Anterior cingulate cortex (tissue), 58 donors: ENCODE data around the gene GOLGA1.

Experiments
- DNase-seq, 58 donors: peaks; one replicate each; lab custom pipeline; 2025; lab: John Stamatoyannopoulos, UW

The GOLGA1 gene

DNA sequence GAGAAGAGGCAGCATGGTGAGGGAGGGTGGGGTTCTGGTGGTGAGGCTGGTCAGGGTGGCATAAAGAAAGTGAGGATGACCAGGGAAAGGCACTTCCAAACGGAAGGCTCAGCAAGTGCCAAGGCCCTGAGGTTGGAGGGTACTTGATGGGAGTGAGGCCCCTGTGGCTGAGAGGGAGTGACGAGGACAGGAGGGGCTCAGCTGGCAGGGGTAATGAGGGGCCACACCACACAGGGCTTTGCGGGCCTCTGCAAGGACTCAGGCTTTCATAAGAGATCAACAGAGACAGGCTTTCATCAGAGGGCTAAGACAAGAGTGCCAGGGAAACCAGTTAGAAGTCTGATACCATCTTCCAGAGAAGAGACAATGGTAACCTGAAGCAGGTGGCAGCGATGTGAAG is 55.3 kb downstream of the GOLGA1 start:
- DNase-seq: no peak

- DNase-seq: no peak
These were observed 56.5 kb downstream of the GOLGA1 start for GRCh38 chr9:124884376-124884775.

- no peak for DNase-seq
These were observed 58.7 kb downstream of the GOLGA1 start for GRCh38 chr9:124882231-124882630.

DNA sequence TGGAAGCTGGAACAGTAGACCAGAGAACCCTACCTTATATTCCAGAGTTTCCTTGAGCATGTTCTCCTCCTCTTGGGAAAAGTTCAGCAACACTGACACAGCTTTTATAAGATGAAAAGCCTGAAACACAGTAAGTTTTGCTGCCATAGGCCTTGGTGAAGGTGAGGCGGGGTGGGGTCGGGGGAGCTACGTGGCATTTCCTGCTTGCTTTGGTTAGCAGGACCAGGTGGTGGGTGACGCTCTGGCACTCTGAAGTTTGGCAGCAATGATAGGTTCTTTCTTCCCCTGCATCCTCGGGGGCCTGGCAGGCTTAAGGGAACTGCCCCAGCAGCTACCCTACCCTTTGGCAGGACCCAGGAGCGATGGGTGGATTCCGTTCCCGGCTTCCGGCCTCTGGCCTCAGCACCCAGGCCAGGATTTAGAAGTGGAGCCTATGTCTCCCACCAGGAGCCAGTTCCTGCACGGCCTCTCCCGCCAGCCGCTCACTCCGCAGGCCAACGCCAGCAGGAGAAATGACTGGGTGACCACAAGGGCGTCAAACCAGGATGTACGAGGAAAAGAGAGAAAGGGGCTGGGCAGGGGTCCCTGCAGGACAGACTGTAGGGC is 59.6 kb downstream of the GOLGA1 start:
- no peak for DNase-seq

DNA sequence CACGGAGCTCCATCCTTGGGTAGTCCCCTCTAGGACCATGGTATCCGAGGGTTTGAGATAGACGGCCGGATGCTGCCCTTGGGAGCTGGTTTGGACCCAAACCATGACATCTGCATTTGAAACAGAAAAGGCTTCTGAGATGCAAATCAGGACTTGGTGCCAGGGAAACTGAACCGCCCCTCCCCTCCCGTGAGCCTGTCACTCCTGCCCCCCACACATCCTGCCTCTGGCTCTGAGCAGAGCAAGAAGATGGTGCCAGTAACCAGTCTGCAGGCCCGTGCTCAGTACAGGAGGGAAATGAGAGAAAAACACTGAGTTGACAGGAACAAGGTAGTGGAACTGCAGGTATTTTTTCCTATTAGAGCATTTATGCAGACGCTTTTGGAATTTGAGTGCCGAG is 60.4 kb downstream of the GOLGA1 start:
- peak in 14 of 58 donors; percentile 8 to 39 (median 26) for DNase-seq

- no peak for DNase-seq
These were observed 61.7 kb downstream of the GOLGA1 start for GRCh38 chr9:124879226-124879625.

DNA sequence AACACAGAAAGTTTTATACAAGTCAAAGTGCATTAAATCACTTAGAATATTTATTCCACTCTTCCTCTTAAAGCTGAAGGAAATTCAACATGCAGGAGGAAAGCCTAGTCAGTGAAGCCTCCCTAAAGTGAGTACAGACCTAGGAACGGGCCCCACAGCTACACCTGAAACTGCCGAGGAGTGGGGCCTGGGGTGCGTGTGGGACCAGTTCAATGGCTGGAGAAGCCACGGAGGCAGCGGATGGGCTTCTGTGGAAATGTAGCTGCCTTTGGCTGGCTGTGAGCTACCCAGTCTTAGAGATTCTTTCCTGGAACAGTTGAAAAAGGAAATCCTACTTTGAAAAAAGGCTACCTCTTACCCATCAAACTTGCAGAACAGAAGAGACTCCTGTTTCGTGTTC is 62.4 kb downstream of the GOLGA1 start:
- no peak for DNase-seq

- DNase-seq: no peak
These were observed 62.9 kb downstream of the GOLGA1 start for GRCh38 chr9:124878021-124878420.

- no peak for DNase-seq
These were observed 63.7 kb downstream of the GOLGA1 start for GRCh38 chr9:124877021-124877782.

GRCh38 chr9:124875501-124875900 is 65.4 kb downstream of the GOLGA1 start:
- no peak for DNase-seq

DNA sequence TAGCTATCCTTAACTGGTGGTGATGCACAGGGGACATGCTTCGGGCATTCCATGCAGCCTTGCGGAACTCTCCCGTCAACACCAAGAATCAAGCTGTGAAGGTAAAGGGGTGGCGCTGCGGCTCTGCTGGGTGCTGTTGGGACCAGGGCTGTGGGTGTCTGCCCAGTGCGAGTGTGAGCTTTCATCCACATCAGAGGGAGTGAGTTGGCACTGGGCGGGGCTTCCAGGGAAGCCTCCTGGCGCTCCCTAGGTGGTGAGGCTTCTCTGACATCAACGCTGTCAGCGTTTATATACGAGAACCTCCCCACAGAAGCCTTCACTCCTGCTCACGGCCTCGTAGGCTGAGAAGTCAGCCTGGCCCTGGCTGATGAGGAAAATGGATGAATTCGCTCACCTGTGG is 67.2 kb downstream of the GOLGA1 start:
- DNase-seq: peak in 20 of 58 donors; percentile 12 to 59 (median 32)

- DNase-seq: no peak
These were observed 69.7 kb downstream of the GOLGA1 start for GRCh38 chr9:124871156-124871561.

- no peak for DNase-seq
These were observed 70.2 kb downstream of the GOLGA1 start for GRCh38 chr9:124870723-124871122.

- DNase-seq: peak in 4 of 58 donors; percentile 7 to 50 (median 33)
These were observed 70.8 kb downstream of the GOLGA1 start for GRCh38 chr9:124869986-124870560.

- DNase-seq: no peak
These were observed 71.4 kb downstream of the GOLGA1 start for GRCh38 chr9:124869466-124869985.

DNA sequence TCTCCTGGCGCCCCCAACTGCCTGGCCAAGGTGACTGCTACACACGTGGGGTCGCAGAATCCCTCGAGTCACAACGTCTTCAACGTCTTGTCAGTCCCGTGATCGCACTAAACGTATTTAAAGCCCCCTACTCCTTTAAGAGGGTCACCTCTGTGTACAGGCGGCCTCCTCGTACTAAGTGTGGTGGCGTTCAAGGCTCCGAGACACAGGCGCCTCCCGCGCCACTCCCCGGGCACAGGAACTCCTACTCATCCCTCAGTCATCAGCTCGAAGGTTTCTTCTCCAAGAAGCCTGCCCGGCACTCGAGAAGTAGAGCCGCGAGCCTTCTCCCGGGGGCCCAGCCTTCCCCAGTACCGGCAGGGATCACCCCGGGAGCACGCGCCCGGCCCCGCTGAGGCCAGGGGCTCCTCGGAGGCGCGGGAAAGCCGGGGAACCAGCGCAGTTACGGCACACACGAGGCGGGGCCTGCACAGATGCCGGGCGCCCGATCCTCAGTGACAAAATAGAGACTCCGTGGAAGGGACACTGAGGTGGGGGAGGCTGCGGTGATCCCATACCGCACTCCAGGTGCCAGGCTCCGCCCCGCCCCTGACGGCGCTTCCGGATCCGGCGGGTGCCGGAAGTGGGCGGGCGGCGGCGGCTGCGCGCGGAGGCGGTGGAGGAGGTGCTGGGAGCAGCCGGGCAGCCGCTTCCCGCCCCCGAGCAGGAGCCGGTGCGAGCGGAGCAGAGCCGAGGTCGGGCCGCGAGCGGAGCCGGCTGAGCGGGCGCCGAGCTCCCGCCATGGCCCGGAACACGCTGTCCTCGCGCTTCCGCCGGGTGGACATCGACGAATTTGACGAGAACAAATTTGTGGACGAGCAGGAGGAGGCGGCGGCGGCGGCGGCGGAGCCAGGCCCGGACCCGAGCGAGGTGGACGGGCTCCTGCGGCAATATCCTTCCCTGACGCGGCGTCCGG is 72.1 kb downstream of the GOLGA1 start:
- peak; percentile 17 to 89 (median 78) for DNase-seq

DNA sequence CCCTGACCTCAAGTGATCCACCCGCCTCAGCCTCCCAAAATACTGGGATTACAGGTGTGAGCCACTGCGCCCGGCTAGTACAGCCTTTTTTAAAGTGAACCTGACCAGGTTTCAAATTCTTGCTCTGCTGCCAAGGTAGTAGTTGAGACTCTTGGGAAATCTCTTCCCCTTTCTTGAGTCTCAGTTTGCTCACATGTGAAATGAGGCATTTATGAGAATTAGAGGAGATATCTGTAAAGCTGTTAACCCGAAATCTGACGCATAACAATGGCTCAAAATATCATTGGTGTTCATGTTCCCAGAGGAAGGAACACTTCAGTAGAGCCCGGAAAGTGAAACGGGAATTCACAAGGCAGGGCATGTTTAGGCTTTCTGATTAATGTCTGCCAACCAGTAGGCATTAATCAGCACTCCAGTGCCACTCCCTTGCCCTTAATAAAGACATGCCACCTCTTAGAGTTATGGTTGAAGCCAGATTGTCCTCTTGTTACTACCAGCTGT is 77.5 kb downstream of the GOLGA1 start:
- DNase-seq: no peak

DNA sequence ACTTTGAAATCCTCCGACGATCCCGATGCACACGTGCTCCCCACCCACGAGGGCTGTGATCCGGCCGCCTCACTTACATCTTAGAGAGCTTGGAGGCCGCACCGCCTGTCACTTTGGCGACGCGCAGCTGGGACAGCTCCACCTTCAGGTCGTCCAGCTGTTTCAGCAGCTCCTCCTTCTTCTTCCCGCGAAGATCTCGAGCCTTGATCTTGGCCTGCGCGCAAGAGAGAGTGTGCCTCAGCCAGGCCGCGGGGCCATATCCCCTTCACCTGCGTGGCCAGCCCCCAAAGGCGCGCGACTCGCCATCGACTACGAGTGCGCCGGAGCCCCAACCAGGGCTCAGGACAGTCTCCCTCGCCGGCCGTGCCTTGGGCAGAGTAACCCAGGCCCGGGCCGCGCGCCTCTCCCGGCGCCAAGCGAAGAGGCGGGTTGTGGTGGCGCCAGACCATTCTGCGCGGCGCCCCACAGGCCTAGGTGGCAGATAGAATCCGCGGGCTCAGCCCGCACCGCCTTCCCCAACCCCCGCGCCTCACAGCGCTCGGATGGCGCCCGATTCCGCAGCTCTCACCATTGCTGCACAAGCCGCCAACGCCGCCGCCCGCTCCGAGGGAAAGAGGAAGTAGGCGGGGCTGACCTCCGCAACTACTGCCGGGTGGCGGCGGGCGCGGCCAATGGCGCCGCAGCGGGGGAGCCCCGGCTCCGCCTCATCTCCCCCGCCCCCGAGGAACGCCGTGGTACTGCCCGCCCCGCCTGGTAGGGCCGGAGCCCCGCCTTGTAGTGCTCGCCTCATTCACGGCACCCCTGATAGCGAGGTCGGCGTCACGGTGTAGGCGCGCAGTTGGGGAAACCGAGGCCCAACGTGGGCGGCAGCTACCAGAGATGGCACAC is 79.3 kb downstream of the GOLGA1 start, which contains the start of the genes ARPC5L and RPL35:
Gene ARPC5L (plus strand): TSS at position 789 of the 888 bp plus-strand sequence. CDS start 7,161 bp downstream, outside the sequence.
Gene RPL35 (minus strand): TSS at position 616 of the 888 bp plus-strand sequence. CDS start 45 bp downstream, at position 571.
- peak; percentile 49 to 97 (median 92) for DNase-seq
